ENCODE results near the gene EYA4.

DNA sequence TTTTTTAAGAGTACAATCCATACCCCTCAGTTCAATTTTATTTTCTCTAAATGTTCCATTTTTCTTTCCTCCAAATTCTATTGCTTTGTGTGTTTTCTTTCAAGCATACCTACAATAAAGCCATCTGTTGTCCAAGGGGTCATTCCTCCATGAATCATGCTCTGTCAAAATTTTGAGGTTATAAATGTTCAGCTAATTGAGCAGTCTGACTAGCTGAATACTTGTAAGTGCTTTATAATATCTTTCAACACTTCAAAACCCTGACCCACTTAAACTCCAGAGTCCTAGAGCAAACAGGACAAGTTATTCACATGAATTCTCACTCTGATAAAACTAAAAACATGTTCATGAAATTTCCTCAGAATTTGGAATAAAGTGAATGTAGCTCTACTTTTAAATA lies 33.4 kb upstream of the EYA4 start:
- TF ChIP-seq POLR2A (IDR thresholded peaks at IDR 0.05; ENCODE audit: low read depth, low read length) (no peak), POLR2AphosphoS5 (IDR thresholded peaks at IDR 0.05; ENCODE audit: insufficient read depth, low read depth, low read length) (no peak)
- TF ChIP-seq, protein P1, sequence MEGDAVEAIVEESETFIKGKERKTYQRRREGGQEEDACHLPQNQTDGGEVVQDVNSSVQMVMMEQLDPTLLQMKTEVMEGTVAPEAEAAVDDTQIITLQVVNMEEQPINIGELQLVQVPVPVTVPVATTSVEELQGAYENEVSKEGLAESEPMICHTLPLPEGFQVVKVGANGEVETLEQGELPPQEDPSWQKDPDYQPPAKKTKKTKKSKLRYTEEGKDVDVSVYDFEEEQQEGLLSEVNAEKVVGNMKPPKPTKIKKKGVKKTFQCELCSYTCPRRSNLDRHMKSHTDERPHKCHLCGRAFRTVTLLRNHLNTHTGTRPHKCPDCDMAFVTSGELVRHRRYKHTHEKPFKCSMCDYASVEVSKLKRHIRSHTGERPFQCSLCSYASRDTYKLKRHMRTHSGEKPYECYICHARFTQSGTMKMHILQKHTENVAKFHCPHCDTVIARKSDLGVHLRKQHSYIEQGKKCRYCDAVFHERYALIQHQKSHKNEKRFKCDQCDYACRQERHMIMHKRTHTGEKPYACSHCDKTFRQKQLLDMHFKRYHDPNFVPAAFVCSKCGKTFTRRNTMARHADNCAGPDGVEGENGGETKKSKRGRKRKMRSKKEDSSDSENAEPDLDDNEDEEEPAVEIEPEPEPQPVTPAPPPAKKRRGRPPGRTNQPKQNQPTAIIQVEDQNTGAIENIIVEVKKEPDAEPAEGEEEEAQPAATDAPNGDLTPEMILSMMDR (IDR thresholded peaks at IDR 0.05; ENCODE audit: extremely low read depth in 1 of 2, insufficient read depth in 1 of 2, low read depth in 1 of 2, low read length in 2 of 2) = no peak
- TF ChIP-seq, protein P2, sequence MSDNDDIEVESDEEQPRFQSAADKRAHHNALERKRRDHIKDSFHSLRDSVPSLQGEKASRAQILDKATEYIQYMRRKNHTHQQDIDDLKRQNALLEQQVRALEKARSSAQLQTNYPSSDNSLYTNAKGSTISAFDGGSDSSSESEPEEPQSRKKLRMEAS (IDR thresholded peaks at IDR 0.05; ENCODE audit: insufficient read depth, insufficient read length) = no peak
